Activated CD4-positive, alpha-beta T cell treated with anti-CD3 and anti-CD28 coated beads, Interleukin-2, amount 50 U/mL, for 48 hours (primary cell): ENCODE results near the gene UBR1.
"Not testable (repeated sequence)": the region's sequence is repeated elsewhere in the genome, so short reads cannot be mapped to it uniquely, and the experiment has no call there.

ENCODE experiments used
- DNase-seq, 2 experiments: peaks; one replicate each; pipeline ENCODE4 v3.0.0-alpha.2; 2020

The UBR1 gene

DNA sequence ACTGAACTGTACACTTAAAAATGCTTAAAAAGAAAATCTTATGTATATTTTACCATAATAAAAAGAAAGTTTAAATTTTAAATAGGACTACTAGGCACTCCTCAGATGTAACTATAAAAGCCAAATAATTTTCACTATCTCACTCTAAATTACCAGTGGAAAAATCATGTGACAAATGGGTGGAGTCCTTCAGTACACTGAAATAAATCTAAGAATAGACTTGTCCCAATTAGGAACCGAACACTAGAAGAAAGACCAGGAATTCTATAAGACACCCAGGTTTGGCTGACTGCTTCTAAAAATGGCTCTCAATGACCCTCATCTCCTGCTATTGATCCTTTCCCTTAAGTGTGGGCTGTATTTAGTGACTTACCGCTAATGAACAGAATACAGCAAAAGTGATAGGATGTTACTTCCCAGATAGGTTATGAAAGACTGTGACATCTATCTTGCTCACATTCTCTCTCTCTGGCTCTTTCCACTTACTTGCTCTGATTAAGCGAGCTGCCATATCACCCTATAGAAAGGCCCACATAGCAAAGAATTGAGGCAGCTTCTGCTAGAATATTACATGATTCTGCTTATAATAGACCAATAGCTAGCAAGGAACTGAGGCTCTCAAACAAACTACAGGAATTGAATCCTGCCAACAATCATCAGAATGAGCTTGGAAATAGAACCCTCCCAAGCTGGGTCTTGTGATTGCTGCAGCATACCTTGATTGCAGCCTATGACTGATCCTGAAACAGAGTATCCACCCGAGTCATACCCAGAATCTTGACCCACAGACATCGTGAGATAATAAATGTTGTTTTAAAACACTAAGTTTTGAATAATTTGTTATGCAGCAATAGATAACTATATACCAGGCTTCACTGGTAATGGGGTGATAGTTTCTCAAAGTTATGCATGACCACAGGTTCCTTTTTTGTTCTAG, 202.2 kb downstream of the UBR1 start:
- DNase-seq: no peak

DNA sequence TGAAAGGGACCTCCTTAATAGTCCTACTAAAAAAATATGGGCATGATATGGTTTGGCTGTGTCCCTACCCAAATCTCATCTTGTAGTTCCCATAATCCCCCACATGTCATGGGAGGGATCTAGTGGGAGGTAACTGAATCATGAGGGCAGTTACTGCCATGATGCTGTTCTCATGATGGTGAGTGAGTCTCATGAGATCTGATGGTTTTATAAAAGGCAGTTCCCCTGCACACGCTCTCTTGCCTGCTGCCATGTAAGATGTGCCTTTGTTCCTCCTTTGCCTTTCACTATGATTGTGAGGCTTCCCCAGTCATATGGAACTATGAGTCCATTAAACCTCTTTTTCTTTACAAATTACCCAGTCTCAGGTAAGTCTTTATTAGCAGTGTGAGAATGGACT, 211.9 kb downstream of the UBR1 start:
- not testable (repeated sequence) for DNase-seq
